Kidney epithelial cell (primary cell): ENCODE results near the gene GIMD1. TPM values are rescaled to one million over a fixed set of nuclear protein-coding genes. Genes with fewer than 3 reads are reported as not detected.

Source experiments
- DNase-seq: peaks from one replicate; pipeline ENCODE4 v3.0.0-alpha.2; 2010; ENCODE audit warnings: low read depth
- H3K27me3 ChIP-seq: 2 replicates; pipeline ENCODE4 v1.6.0; 2011; ENCODE audit warnings: low read length; ENCODE audit not compliant: control insufficient read depth, insufficient read depth
- H3K36me3 ChIP-seq: 2 replicates; pipeline ENCODE4 v1.5.1; 2011; ENCODE audit warnings: low read length; ENCODE audit not compliant: control insufficient read depth, insufficient read depth
- H3K4me3 ChIP-seq: 2 replicates; pipeline ENCODE4 v1.5.1; 2011; ENCODE audit warnings: low read depth, mild to moderate bottlenecking, control low read depth, low read length
- total RNA-seq: library from RNA; depleted of rRNA; stranded (reverse); fragments of >200 nt; gene quantifications from 2 replicates; pipeline ENCODE4 v1.2.3, GENCODE V29; 2015
- TF ChIP-seq, protein P1 (sequence below): IDR thresholded peaks from 2 replicates; pipeline ENCODE4 v1.5.1; 2011; ENCODE audit warnings: mild to moderate bottlenecking, moderate library complexity, low read length, control low read depth, inconsistent platforms; ENCODE audit not compliant: insufficient read depth, poor library complexity, severe bottlenecking

GIMD1 gene
- total RNA-seq, 1 donor from 2014 or later = not detected

DNA sequence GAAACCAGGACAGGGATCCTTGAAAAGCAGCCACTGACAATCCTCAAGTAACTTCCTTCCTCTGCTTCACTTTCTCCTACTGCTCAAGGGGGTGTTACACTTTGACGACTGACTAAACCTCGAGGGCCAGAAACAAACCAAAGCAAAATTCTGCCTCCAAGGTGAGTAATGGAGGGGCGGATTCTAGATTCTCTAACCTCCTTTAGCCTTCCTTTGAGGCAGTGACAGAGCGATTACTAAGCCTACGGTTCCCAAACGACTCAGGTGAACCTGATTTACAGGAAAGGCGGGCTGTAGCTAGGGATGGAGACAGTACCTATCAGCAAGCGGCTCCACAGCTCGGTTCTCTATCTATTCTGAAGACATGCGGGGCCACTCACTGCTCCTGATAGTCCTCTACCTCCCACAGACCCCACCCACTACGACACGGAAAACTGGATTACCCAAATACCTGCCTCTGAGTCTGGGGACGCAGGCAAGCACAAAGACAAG is 53.1 kb downstream of the GIMD1 start:
- TF ChIP-seq, protein P1, sequence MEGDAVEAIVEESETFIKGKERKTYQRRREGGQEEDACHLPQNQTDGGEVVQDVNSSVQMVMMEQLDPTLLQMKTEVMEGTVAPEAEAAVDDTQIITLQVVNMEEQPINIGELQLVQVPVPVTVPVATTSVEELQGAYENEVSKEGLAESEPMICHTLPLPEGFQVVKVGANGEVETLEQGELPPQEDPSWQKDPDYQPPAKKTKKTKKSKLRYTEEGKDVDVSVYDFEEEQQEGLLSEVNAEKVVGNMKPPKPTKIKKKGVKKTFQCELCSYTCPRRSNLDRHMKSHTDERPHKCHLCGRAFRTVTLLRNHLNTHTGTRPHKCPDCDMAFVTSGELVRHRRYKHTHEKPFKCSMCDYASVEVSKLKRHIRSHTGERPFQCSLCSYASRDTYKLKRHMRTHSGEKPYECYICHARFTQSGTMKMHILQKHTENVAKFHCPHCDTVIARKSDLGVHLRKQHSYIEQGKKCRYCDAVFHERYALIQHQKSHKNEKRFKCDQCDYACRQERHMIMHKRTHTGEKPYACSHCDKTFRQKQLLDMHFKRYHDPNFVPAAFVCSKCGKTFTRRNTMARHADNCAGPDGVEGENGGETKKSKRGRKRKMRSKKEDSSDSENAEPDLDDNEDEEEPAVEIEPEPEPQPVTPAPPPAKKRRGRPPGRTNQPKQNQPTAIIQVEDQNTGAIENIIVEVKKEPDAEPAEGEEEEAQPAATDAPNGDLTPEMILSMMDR = no peak
- Histone ChIP-seq H3K36me3 (no peaks in the 10 kb centered on the region), H3K27me3 (no peaks in the 10 kb centered on the region), H3K4me3 (peak overlapping the region; percentile 80)
- DNase-seq = no peak

- Histone ChIP-seq H3K27me3 (no peaks in the 10 kb centered on the region), H3K36me3 (no peaks in the 10 kb centered on the region), H3K4me3 (peak overlapping the region; percentile 80)
- TF ChIP-seq, protein P1 = no peak
- DNase-seq = no peak
Observed at GRCh38 chr4:106314960-106315359, 53.6 kb downstream of the GIMD1 start.

GRCh38 chr4:106312997-106313522 is 55.5 kb downstream of the GIMD1 start:
- Histone ChIP-seq H3K4me3 (no peak overlapping the region), H3K27me3 (no peaks in the 10 kb centered on the region), H3K36me3 (no peaks in the 10 kb centered on the region)
- no peak for DNase-seq
- TF ChIP-seq, protein P1 = no peak

- H3K4me3 ChIP-seq = no peak overlapping the region
- H3K36me3 ChIP-seq = no peaks in the 10 kb centered on the region
- no peak for DNase-seq
- H3K27me3 ChIP-seq = no peaks in the 10 kb centered on the region
- TF ChIP-seq, protein P1 = no peak
Observed at GRCh38 chr4:106312377-106312776, 56.2 kb downstream of the GIMD1 start.

Other genes with a start within 250 kb of the GIMD1 start
- gene TBCK, start 52.6 kb downstream of the GIMD1 start, total RNA-seq = 12.0 and 24.7 TPM in 2 replicates
- 30.3 and 32.7 TPM in 2 replicates for gene AIMP1, start 52.2 kb downstream of the GIMD1 start, total RNA-seq